Prostate gland (tissue), 2 donors: ENCODE data around the gene GLRX. TPM values are rescaled to one million over a fixed set of nuclear protein-coding genes. Genes with fewer than 3 reads are reported as not detected.

ENCODE experiments used
- DNase-seq: peaks from one replicate; pipeline ENCODE4 v3.0.0-alpha.2; 2019; ENCODE audit warnings: low spot score
- H3K27ac ChIP-seq, 2 donors: fragments of 200-600 bp; sonication (generic); 2 replicates each; pipeline ENCODE4 v1.5.1; 2017 to 2019
- H3K27me3 ChIP-seq: fragments of 200-600 bp; sonication (generic); replicated peaks from 2 replicates; pipeline ENCODE4 v1.5.1; 2019; ENCODE audit not compliant: insufficient read depth
- H3K36me3 ChIP-seq, 2 donors: fragments of 200-600 bp; sonication (generic); 1 replicate in 1 of 2; 2 replicates in 1 of 2; pipeline versions ENCODE4 v1.5.1 to v1.8.1; 2017 to 2019
- H3K4me1 ChIP-seq: fragments of 200-600 bp; sonication (generic); replicated peaks from 2 replicates; pipeline ENCODE4 v1.5.1; 2019
- H3K4me3 ChIP-seq, 2 donors: fragments of 200-600 bp; sonication (generic); 2 replicates each; pipeline ENCODE4 v1.5.1; 2017 to 2019
- H3K9me3 ChIP-seq: fragments of 200-600 bp; sonication (generic); 2 replicates; pipeline ENCODE4 v1.5.1; 2017
- CTCF ChIP-seq, 4 experiments: fragments of 200-600 bp in 2 of 4; fragments of 450-650 bp in 2 of 4; sonication (generic) in 2 of 4; IDR thresholded peaks; 1 replicate in 3 of 4; 2 replicates in 1 of 4; pipeline ENCODE4 v1.5.1; 2016 to 2019; ENCODE audit warnings: antibody characterized with exemption in 4 of 4, mild to moderate bottlenecking in 2 of 4, moderate library complexity in 2 of 4
- POLR2A ChIP-seq: fragments of 450-650 bp; IDR thresholded peaks from one replicate; pipeline ENCODE4 v1.6.1; 2016; ENCODE audit warnings: antibody characterized with exemption, mild to moderate bottlenecking
- POLR2AphosphoS5 ChIP-seq: sonication (generic); formaldehyde crosslinking; IDR thresholded peaks from one replicate; pipeline ENCODE4 v1.6.1; 2017; ENCODE audit warnings: antibody characterized with exemption
- WGBS: methylation state at CpG from one replicate; pipeline ENCODE4 v1.1.5; 2018; 5-methylcytosine and 5-hydroxymethylcytosine counted together
- intact Hi-C: fragments of 100-400 bp; cut with DNase I; formaldehyde crosslinking; loops from one replicate; pipeline ENCODE4 v1.14.2; 2022
- total RNA-seq, 2 donors: library from RNA; depleted of rRNA; stranded (reverse); fragments of >200 nt; gene quantifications; one replicate each; pipeline ENCODE4 v1.1.0, GENCODE V29; 2016

The GLRX gene
- total RNA-seq, 2 donors from 2014 or later = 16.6 to 34.8 TPM

- WGBS = 59% methylated on average over 5 of the region's 5 CpGs
- Histone ChIP-seq H3K4me1 (no peaks in the 10 kb centered on the region), H3K27me3 (no peaks in the 10 kb centered on the region), H3K9me3 (no peaks in the 10 kb centered on the region), H3K36me3 (no peaks in the 10 kb centered on the region), H3K27ac (no peak overlapping the region), H3K4me3 (no peak overlapping the region)
- intact Hi-C loops = no loop called here
- DNase-seq = no peak
- TF ChIP-seq POLR2A (no peak), POLR2AphosphoS5 (no peak), CTCF (IDR thresholded peaks at IDR 0.05) (no peak)
These were observed 27.9 kb upstream of the GLRX start for GRCh38 chr5:95850391-95850894.

- Histone ChIP-seq H3K27ac (no peak overlapping the region), H3K4me3 (no peak overlapping the region), H3K27me3 (no peaks in the 10 kb centered on the region), H3K4me1 (peaks cover 2% of the 10 kb centered on the region), H3K9me3 (no peaks in the 10 kb centered on the region), H3K36me3 (no peaks in the 10 kb centered on the region)
- no peak for DNase-seq
- 67% methylated on average over 3 of the region's 3 CpGs for WGBS
- intact Hi-C loops = loop anchor here (5.0 to 10.0 kb wide), 2 partner anchors 201 to 294 kb away; partner anchors contain the start of genes ARSK, RFESD and SKIC3
- TF ChIP-seq POLR2AphosphoS5 (no peak), CTCF (IDR thresholded peaks at IDR 0.05) (no peak), POLR2A (no peak)
These were observed 26.2 kb upstream of the GLRX start for GRCh38 chr5:95848701-95849100.

GRCh38 chr5:95847261-95847592 lies 24.7 kb upstream of the GLRX start:
- Histone ChIP-seq H3K27ac (no peak overlapping the region), H3K36me3 (no peaks in the 10 kb centered on the region), H3K4me3 (no peak overlapping the region), H3K9me3 (no peaks in the 10 kb centered on the region), H3K27me3 (no peaks in the 10 kb centered on the region), H3K4me1 (peaks cover 5% of the 10 kb centered on the region)
- intact Hi-C loops = loop anchor here (2.0 to 10.0 kb wide), 3 partner anchors 68 to 292 kb away; partner anchors contain the start of genes ARSK, RFESD and SKIC3
- TF ChIP-seq POLR2AphosphoS5 = no peak
- no peak for TF ChIP-seq POLR2A
- TF ChIP-seq CTCF (IDR thresholded peaks at IDR 0.05) = no peak
- no peak for DNase-seq
- WGBS = 8% methylated on average over 1 of the region's 1 CpG

GRCh38 chr5:95846554-95847260 lies 24.2 kb upstream of the GLRX start:
- Histone ChIP-seq H3K4me3 (no peak overlapping the region), H3K9me3 (no peaks in the 10 kb centered on the region), H3K27me3 (no peaks in the 10 kb centered on the region), H3K4me1 (peaks cover 5% of the 10 kb centered on the region), H3K36me3 (no peaks in the 10 kb centered on the region), H3K27ac (peak overlapping the region; percentile 22 to 33)
- WGBS = 64% methylated on average over 7 of the region's 7 CpGs
- TF ChIP-seq POLR2AphosphoS5 (peak; percentile 64), POLR2A (no peak), CTCF (IDR thresholded peaks at IDR 0.05) (peak; percentile 83 to 98 (median 94))
- DNase-seq = peak; percentile 66
- intact Hi-C loops = loop anchor here (2.0 to 10.0 kb wide), 3 partner anchors 68 to 292 kb away; partner anchors contain the start of genes ARSK, RFESD and SKIC3
